T-helper 1 cell (primary cell): ENCODE data around the gene WASF1.
"Not testable (repeated sequence)": the region's sequence is repeated elsewhere in the genome, so short reads cannot be mapped to it uniquely, and the experiment has no call there.

Experiments used
- DNase-seq, 5 donors: peaks; one replicate each; pipeline ENCODE4 v3.0.0-alpha.2; 2012 to 2020

The WASF1 gene

DNA sequence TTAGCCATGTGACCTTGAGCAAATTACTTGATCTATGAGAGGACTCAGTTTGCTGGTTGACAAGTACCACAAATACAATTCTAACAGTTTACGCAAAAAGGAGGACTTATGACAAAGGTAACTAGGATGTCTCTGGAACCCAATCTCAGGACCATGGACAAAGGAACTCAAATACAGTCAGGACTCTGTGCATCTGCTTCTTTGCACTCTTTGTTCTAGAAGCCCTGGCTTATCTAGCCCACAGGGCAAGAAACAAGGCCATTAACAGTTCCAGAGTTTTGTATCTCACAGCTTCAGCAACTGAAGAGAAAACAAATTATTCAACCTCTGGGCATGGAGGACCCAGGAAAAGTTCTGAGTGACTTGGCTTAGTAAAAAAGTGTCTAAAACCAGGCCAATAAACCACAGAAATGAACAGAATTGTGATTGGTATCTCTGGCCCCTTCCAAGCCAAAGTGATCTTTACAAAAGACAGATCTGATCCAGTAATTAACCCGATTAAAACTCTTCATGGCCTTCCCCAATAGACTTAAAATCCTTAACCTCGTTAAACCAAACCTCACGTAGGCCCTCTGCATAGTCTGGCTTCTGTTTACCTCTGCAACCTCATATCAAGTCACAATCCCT lies 5.9 kb downstream of the WASF1 start:
- no peak for DNase-seq

DNA sequence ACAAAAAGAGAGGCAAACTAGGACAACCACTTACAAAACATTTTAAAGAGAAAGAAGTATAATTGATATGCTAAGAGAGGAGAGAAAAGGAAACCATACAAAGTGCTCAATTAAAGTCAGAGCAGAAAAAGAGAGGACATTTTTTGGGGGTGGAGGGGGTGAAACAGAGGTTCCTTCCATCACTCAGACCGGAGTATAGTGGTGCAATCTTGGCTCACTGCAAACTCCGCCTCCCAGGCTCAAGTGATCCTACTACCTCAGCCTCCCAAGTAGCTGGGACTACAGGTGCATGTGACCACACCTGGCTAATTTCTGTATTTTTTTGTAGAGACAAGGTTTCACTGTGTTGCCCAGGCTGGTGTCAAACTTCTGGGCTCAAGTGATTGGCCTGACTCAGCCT lies 9.4 kb downstream of the WASF1 start:
- no peak for DNase-seq

DNA sequence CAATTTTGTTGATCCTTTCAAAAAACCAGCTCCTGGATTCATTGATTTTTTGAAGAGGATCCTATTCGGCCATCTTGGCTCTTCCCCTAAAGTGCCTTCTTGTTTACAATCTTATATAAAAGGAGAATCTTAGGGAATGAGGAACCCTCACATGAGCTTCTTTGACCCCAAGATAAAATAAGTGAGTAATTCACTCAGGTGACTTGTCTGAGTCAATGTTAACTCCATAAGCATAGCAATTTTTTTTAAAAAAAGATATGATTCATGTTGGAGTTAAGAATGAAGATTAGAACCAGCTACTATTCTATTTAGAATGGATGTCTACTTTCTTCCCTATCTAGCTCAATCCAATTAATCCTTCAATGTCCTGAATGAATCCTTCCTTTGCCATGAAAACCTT lies 21.0 kb downstream of the WASF1 start:
- no peak for DNase-seq

DNA sequence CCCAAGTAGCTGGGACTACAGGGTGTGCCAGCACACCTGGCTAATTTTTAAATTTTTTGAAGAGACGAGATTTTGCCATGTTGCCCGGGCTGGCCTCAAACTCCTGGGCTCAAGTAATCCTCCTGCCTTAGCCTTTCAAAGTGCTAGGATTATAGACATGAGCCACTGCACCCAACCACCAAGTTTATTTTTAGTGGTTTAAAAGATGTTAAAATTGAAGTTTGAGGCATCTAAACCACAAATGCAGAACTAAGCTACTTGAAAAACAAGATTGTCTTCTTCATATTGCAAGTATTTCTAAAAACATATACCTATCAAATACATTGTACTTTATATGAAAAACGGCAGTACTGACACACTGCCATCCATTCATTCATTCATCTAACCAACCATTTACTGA lies 31.6 kb downstream of the WASF1 start:
- DNase-seq, result no peak

DNA sequence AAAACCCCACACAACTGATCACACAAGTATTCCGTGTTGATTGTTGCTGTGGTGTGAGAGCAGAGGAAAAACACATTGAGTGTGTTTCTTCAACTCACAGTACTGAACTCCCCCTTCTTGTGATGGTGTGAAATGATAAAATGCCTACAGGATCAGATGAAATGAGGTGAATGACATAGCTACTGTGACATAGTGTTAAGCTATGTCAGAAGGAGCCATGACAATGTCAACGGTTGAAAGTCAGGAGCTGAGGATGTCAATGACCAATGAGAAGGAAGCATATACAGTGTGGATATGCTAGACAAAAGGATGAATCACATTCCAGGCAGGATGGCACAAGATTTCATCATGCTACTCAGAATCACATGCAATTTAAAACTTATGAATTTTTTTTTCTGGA lies 38.8 kb downstream of the WASF1 start:
- DNase-seq, result no peak

DNA sequence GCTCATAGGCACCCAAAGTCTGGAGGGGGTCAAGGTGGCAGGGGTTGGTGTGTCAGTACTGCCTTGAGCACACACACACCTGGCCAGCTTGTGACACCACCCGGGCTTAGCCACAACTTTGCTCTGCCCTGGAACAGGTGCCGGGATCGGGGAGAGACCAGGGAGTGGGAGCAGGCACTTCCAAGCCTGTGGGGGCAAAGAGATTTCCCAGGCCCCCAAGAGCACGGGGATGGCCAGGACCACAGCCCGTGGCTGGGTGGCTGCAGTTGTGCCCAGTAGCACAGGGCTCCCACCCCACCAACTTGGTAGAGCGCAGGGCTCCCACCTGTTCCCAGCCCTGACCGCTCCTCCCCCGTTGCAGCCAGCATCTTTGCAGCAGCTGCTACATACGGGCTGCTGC lies 40.4 kb downstream of the WASF1 start:
- DNase-seq, result no peak

DNA sequence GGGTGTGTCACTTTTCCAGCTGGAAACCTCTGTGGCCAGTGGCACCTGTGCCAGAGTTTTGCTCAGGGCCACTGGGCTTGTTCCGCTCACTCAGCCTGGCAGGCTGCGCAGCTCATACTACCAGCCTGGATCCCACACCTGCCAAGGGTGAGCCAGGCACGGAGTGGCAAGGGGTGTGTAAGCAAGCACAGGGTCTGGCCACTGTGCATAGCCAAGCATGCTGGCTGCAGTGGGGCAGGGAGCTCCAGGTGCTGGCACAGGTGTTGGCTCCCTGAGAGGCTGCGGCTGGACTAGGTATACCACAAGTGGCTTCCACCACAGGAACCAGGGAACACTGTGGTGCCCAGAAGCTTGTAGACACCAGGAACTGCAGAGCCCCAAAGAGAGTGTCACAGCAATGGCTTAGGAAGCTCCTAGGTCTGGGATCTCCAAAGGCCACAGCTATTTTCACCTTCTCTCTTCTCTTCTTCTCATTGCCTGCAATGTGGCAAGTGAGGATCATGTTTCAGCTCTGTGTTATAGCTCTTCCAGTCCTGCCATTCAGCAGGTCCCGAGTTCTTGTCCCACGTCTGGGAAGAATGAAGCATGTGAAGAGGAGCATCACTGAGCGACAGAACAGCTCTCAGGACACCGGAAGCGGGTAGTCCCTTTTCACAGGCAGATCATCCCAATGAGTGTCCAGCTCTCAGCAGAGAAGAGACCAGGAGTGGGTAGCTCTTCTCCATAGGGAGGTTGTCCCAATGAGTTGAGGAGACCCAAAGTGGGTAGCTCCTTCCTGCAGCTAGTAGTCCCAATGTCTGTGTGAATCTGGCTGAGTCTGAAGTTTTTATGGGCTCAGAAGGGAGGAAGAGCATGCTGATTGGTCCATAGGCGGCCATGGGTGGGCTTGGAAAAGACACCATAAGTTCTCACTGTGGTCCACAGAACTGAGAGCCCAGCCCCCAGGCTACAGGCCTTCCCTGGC lies 41.3 kb downstream of the WASF1 start:
- no peak for DNase-seq

DNA sequence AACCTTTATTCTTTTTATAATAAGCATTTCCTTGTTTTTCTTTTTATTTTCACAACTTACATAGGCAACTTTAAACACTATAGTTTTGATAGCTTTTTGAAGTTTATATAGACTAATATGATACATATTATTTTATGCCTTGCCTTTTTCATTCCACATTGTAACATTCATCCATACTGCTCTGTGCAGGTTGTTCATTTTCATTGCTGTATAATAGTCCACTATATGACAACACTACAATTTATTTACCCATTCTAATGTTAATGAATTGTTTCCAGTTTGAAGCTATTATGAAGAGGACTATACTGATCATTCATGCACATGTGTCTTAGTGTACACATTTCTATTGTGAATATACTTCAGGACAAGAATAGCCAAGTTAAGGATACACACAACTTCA lies 49.1 kb downstream of the WASF1 start:
- DNase-seq, result no peak

DNA sequence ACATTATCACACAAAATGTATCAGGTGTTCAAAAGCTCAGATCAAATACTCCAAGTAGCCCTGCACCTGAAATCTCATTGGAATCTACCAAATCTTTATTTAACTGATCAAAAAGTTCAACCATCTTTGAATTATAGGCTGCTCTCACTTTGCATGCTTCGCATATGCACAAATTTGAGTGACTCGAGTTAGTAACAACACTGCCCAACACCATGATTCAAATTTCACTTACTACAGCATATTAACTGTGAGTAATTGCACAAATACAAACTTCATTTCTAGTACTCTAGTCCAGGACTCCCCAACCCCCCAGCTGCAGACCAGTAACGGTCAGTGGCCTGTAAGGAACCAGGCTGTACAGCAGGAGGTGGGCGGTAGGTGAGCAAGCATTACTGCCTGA lies 51.1 kb downstream of the WASF1 start:
- no peak for DNase-seq

DNA sequence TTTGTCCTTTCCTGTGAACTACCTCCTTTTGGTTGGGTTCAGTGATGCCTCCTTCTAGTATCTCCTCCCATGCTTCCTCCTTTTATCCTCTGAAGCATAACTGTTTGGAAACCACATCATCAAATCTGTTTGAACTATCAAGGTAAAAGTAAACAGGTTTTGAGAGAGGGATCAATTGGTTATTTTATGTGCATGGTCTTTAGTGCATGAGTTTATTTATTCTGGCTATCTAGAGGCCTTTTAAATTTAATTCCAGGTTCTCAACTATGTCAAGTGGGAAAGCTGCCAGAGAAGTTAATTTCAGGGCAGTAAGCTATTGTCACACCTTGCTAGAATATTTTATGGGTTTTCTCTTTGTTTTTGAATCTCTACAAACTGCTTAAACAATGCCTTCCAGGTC lies 54.1 kb downstream of the WASF1 start:
- no peak for DNase-seq

DNA sequence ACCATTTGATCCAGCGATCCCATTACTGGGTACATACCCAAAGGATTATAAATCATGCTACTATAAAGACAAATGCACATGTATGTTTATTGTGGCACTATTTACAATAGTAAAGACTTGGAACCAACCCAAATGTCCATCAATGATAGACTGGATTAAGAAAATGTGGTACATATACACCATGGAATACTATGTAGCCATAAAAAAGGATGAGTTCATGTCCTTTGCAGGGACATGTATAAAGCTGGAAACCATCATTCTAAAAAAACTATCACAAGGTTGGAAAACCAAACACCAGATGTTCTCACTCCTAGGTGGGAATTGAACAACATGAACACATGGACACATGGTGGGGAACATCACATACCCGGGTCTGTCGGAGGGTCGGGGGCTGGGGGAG lies 57.8 kb downstream of the WASF1 start:
- not testable (repeated sequence) for DNase-seq

DNA sequence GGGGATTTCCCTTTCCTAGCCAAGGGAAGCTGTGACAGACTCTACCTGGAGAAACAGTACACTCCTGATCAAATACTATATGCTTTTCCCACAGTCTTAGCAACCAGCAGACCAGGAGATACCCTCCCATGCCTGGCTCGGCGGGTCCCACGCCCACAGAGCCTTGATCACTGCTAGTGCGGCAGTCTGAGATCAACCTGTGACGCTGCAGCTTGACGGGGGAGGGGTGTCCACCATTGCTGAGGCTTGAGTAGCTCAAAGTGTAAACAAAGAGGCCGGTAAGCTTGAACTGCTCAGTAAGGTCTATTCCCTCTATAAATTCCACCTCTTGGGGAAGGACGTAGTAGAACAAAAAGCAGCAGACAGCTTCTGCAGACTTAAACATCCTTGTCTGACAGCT lies 63.2 kb downstream of the WASF1 start:
- DNase-seq, result no peak

DNA sequence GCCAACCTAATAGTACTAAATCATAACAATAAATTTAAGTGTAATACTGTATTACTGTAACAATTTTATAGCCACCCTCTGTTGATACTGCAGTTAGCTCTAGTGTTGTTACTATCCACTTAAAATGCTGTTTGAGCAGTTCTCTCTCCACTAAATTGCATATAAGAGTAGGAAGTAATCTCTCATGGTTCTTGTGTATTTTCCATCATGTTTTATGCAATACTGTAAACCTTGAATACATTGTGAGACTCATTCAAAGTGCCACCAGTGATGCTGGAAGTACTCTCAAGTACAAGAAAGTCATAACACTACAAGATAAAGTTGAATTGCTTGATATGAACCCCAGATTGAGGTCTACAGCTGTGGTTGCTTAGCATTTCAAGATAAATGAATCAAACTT lies 65.5 kb downstream of the WASF1 start:
- DNase-seq, result no peak

DNA sequence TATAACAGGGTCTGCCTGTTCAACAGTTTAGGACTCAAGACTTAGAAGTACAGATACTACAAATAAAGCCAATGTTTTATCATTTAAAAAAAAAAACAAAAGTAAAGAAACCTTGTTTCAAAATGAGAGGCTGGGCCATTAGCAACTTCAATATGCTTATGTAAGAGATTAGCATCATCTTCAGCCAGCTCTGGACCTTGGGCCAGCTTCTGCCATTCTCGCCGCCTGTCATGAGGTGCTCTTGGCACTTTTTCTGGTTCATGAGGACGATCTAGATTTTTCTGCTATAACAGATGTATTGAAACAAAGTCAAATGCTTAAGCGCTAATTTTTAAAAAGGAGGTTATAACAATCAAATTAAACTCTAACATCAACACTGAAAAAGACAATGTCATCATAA lies 74.2 kb downstream of the WASF1 start:
- DNase-seq, result no peak

DNA sequence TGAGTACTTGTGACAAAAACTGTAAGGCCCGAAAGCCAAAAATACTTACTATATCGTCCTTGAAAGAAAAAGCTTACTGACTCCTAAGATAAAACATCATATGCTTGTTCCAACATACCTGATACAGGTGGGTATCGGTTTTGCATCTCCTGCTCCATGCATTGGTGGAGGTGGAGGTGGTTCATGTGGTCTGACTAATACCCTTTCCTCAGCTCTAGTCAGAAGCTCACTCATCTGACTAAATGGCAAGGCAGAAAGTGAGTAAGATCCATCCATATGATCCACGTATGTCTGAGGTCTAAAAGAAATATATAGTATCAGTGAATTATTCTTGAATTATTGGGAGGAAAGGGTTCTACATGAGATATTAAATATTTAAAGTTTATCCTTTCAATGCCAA lies 76.2 kb downstream of the WASF1 start:
- no peak for DNase-seq

DNA sequence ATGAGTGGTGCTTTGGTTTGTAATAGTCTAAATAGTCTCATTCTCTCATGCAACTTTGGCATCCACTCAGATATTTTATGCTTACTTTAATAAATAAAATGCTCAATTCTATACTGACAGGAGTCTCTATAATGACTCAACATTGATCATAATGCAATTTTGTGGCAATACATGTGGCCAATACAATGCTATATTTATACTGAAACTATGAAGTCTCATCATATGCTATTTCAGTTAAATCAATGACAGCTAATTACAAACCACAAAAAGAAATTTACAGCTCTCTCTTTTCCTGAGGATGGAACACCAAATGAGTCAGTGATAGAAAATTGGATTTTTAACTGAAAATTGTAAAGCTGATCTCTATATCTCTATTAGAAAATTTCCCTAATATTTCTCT lies 77.1 kb downstream of the WASF1 start:
- DNase-seq, result no peak

DNA sequence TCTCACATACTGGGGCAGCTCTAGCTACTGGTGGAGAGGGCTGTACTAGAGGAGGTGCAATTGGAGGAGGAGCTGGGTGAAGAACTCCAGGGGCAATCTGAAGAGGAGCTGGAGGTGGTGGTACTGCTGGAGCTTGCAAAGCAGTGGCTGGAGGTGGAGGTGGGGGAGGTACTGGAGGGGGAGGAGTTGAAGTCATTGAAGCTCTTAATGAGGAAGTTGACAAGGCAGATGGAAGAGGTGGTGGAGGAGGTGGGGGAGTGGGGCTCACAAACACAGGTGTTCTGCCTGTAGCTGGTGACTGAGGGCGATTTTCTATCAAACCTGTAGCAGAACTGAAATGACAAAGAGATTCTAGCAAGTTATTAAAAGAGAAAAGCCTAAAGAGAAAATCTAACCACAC lies 77.6 kb downstream of the WASF1 start:
- DNase-seq, result no peak

DNA sequence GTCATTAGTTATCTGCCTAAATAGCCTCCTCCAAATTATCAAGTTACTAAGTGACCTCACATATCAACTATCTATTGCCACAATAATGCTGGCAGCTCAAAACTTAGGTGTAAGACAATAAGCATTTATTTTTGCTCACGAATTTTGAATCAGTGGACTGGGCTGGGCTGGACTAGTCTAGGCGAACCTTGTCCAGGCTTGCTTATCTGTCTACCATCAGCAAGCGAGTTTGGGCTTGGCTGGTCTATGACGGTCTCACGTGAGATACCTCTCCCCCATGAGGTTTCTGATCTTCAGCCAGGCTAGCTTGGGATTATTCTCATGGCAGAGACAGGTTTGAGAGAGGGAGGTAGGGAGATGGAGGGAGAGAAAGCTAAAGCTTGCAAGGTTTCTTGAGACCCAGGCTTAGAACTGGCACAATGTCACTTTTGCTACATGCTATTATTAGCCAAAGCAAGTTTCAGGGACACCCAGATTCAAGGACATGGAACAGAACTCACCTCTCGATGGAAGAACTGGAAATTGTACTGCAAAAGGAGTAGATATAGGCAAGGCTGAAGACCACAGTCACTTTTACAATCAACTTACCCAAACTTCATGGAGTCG lies 80.9 kb downstream of the WASF1 start:
- DNase-seq, result no peak

DNA sequence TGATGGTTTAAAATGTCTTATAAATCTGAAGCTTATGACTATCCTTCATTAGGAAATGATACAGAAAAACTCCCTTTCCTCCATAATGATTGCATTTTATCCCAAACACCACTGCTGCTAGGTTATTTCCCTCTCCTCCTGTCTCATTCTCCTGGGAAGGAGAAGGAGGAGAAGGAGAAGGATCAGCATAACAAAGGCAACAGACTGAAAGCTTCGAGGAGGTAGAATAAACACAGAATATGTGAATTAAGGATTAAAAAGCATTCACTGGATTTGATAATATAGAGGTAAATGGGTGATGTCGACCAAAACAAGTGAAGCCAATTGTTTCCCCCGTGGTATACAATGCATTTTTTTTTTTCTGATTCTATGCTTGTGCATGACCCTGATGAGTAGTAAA lies 82.0 kb downstream of the WASF1 start:
- no peak for DNase-seq

DNA sequence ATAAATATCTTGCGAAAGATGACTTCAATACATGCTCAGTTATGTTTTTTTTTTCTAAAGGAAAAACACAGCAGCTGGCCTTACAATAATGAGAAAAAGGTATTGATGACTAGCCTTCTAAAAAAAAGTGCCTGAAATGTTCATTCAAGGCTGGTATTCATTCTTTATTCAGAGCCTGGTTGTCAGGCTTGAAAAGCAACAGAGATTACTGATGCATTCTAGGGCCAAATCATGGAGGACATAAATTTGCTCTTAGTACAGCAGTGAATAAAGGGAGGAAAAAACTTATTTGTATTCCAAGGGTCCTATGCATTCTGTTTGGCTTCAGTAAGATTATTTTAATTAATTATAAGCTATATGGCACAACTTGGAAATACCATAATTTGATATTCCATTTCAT lies 83.5 kb downstream of the WASF1 start:
- DNase-seq, result no peak

DNA sequence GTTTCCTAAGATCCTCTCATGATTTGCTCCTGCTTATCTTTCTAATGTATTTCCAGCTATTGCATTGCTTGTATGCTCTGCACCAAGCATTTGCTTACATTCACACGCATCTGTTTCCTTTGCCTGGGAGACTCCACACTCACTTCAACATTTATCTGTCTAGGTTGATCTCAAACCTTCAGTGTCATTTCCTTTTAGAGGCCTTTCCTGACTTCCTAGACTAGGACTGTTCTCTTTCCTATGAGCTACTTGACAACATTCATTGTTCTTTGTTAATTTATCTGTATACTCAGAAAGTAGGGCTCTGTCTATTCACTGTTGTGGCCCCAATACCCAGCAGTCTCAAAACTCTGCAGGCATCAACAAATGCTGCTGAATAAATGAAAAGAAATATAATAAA lies 84.4 kb downstream of the WASF1 start:
- no peak for DNase-seq

DNA sequence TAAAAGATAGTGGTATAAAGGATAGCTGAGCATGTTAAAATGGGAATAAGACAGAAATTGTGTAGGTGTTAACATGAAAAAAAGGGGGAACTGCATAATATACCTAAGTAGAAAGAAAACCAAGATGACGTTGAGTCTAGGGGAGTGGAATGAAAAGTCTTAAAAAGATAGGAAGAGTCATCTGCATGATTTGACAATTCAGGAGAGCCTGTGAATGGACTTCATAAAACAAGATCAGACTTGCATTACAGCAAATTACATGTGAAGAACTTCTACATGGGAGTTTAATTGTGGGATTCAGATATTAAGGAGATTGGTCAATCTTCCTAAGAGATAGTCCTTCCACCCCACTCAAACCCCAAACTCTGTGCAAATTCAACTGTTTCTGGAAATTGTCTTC lies 85.5 kb downstream of the WASF1 start:
- DNase-seq, result no peak

DNA sequence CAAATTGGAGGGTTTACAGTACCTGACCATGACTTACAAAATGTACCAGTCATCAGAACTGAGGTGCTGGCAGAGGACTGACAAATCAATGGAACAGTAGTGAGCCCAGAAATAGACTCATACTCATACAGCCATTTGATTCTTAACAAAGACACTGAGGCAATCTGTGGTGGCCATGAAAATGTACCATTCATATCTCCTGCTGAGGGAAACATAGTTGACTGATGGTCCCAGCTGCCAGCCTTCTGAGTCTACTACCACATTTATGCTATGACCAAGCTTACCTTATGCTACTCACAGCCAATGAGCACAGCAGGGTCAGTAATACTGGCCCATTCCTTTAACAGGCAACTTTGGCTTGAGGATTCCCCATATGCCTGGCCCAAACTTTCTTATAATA lies 88.6 kb downstream of the WASF1 start:
- no peak for DNase-seq

DNA sequence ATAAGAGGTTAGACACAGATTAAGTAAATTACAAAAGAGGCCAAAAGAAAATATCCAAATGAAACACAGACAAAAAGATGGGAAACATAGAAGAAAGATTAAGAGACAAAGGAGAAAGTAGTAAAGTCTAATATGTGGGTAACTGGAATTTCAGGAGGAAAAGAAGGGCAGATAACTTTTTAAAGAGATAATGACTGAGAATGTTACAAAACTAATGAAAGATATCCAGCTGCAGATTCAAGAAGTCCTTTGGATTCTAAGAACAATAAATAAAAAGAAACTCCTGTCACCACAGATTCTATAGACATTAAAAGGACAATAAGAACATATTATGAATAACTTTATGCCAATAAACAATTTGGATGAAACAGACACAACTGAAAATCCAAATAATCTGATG lies 90.1 kb downstream of the WASF1 start:
- no peak for DNase-seq
